Activated naive CD4-positive, alpha-beta T cell treated with anti-CD3 and anti-CD28 coated beads, Interleukin-2, amount 50 U/mL, for 24 hours (primary cell): ENCODE data around the gene SHH.

Experiments used
- H3K27ac Mint-ChIP-seq: one replicate; pipeline ENCODE4 v1.8.0; 2021; ENCODE audit warnings: mild to moderate bottlenecking, mixed read lengths
- H3K27me3 Mint-ChIP-seq: one replicate; pipeline ENCODE4 v1.8.0; 2021; ENCODE audit warnings: mixed read lengths
- H3K36me3 Mint-ChIP-seq: one replicate; pipeline ENCODE4 v1.8.0; 2021; ENCODE audit warnings: mixed read lengths
- H3K4me1 Mint-ChIP-seq: one replicate; pipeline ENCODE4 v1.8.0; 2021; ENCODE audit warnings: mixed read lengths
- H3K4me3 Mint-ChIP-seq: one replicate; pipeline ENCODE4 v1.8.0; 2021; ENCODE audit warnings: mild to moderate bottlenecking, mixed read lengths
- H3K9me3 Mint-ChIP-seq: one replicate; pipeline ENCODE4 v1.8.0; 2021; ENCODE audit warnings: mixed read lengths

The SHH gene

DNA sequence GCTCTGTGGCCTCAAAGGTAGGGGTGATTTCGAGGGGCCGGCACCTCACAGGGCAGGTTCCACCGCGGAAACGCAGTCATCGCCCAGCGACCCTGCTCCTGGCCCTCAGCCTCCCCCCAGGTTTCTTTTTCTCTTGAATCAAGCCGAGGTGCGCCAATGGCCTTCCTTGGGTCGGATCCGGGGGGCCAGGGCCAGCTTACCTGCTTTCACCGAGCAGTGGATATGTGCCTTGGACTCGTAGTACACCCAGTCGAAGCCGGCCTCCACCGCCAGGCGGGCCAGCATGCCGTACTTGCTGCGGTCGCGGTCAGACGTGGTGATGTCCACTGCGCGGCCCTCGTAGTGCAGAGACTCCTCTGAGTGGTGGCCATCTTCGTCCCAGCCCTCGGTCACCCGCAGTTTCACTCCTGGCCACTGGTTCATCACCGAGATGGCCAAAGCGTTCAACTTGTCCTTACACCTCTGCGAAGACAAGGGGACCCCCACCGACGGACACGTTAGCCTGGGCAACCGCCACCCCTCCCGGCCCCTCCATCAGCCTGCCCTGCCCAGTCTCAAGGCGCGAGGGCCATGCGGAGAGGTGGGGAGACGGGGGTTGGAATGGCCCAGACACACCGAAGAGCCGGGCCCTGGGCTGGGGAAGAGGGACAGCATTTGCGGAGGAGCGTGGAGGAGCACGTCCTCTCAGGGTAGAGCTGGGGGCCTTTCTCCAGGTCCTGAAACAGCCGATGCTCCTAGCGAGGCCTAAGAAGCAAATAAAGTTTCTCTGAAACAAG, 6.0 kb downstream of the SHH start:
- Mint-ChIP-seq H3K27ac (no peak overlapping the region), H3K27me3 (peaks cover 34% of the 10 kb centered on the region), H3K9me3 (no peaks in the 10 kb centered on the region), H3K4me3 (no peak overlapping the region), H3K4me1 (peaks cover 10% of the 10 kb centered on the region), H3K36me3 (no peaks in the 10 kb centered on the region)

DNA sequence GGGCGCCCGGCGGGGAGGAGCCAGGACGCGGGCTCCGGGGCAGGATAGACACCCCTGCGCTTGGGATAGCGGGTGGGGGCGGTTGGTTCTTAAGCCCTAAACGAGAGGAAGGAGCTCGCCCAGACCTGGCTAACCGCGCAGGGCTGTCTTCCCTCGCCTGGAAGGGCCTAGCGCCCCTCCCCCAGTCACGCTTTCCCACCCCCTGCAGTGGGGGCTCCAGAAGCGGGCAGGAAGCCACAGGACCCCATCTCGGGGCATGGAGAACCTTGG, 6.5 kb downstream of the SHH start:
- H3K4me3 Mint-ChIP-seq, result no peak overlapping the region
- H3K9me3 Mint-ChIP-seq, result no peaks in the 10 kb centered on the region
- peaks cover 9% of the 10 kb centered on the region for H3K4me1 Mint-ChIP-seq
- H3K36me3 Mint-ChIP-seq, result no peaks in the 10 kb centered on the region
- peaks cover 35% of the 10 kb centered on the region for H3K27me3 Mint-ChIP-seq
- no peak overlapping the region for H3K27ac Mint-ChIP-seq

DNA sequence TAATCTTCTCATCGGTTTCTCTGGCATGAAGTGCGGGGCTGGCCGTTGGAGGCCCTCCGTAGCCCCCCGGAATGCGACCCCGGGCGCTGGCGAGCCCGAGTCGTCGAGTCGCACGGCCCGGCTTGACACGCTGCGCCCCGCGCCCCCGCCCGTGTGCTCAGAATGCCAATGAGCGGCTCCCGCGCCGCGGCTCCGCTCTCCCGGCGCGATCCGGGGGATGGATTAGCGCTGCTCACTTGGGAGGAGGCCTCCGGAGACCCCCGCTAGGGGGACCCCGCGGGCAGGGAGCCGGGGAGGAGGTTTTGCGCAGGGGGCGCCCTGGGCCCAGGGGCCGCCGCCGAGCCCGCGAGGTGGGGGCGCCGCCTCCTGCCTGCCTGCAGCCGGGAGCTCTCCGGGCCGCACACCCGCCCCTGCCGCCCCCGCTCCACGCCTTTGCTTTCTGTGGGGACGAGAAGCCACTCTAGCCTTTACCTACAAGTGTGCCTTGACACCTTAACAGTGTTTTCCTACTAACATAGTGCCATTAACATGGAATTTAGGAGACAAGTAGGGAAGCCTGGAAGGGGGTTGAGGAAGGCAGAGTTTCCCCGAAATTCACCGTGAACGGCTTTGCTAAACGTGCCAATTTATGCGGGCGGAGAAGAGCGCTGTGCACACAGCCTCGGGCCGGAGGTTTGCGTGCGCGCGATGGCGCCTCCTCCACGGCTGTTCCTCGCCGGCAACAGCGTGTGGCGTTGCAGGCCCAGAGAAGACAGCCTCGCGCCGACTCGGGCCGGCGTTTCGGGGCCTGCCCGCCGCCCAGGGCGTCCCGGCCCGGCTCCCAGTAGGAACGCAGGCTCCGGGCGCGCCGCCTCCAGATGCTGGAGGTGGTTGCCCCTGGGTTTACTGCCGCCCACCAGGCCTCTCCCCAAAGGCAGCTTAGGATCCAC, 7.1 kb downstream of the SHH start:
- Mint-ChIP-seq H3K36me3 (no peaks in the 10 kb centered on the region), H3K9me3 (no peaks in the 10 kb centered on the region), H3K4me1 (peaks cover 9% of the 10 kb centered on the region), H3K27ac (no peak overlapping the region), H3K27me3 (peaks cover 35% of the 10 kb centered on the region), H3K4me3 (peak overlapping the region; percentile 72)

DNA sequence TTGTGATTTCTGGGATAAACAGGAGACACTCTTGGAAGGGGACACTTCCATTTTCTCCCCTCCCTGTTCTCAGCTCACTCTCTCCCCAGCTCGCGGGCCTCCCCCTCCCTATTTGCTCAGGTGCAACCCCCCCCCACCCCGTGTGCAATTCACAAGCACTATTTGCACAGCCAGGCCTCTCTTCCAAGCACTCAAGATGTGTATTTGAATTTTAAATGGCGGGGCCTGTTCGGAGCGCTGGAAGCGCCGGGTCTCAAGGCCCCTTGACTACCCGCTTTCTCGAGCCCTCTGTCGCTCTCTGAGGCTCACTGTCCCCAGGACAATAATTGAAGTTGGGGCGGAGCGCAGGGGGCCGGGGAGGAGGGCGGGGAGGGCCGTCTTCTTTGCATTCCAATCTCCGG, 7.8 kb downstream of the SHH start:
- no peak overlapping the region for H3K4me3 Mint-ChIP-seq
- H3K9me3 Mint-ChIP-seq, result no peaks in the 10 kb centered on the region
- H3K27ac Mint-ChIP-seq, result no peak overlapping the region

DNA sequence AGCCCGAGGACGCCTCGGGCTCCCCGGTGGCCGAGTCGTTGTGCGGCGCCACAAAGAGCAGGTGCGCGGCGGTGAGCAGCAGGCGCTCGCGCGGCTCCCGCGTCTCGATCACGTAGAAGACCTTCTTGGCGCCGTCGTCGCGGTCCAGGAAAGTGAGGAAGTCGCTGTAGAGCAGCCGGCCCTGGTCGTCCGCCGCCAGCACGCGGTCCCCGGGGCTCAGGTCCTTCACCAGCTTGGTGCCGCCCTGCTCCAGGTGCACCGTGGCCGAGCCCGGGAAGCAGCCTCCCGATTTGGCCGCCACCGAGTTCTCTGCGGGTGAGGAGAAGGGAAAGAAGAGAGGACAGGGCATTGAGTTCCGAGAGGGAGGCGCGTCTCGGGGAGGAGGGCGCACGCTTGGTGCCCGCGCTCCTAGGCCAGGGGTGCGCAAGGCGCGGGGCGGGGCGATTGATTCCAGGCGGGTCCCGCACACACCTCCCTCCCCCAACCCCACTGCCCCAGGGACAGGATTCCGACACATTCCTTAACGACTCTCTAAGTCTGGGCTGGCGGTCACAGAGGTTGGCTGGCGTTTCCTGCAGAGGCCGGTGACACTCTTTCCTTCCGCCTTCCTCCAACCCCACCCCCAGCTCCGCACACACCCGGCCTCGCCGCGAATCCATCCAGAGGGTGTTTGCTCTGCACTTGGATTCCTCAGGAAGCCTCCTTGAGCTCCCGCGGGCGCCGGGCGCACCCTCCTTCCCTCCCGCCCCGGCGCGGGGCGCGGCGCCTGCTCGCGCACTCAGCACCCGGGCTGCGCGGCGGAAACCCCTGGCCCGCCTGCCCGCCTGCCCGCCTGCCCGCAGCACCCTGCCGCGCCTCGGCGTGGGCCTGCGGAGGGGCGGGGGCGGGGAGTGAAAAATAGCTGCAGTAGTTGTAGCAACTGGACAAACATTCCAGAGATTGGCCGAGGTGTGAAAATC, 8.6 kb downstream of the SHH start:
- Mint-ChIP-seq H3K27me3 (peaks cover 40% of the 10 kb centered on the region), H3K4me3 (peak overlapping the region; percentile 73), H3K27ac (no peak overlapping the region), H3K9me3 (no peaks in the 10 kb centered on the region), H3K36me3 (no peaks in the 10 kb centered on the region), H3K4me1 (peaks cover 11% of the 10 kb centered on the region)

More for the DNA sequence above, 7.8 kb downstream of the SHH start:
- Mint-ChIP-seq H3K27me3 (peaks cover 40% of the 10 kb centered on the region), H3K36me3 (no peaks in the 10 kb centered on the region), H3K4me1 (peaks cover 9% of the 10 kb centered on the region)

DNA sequence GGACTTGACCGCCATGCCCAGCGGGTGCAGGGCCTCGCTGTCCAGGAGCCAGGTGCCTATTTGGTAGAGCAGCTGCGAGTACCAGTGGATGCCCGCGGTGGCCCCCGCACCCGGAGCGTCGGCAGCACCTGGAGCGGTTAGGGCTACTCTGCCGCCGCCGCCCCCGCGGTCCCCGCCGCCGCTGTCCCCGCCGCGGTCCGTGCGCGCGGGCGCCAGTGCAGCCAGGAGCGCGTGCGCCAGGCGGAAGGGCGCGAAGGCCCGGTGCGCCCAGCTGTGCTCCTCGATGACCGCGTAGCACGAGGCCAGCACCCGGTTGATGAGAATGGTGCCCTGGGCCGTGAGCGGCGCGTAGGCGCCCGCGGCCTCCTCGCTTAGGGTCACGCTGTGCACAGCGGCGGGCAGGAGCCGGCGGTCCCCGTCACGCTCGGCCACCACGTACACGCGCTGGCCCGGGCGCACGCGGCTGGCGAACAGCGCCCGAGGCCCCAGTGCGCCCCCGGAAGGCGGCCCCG, 9.3 kb downstream of the SHH start:
- H3K4me1 Mint-ChIP-seq, result peaks cover 17% of the 10 kb centered on the region
- no peak overlapping the region for H3K4me3 Mint-ChIP-seq
- H3K36me3 Mint-ChIP-seq, result no peaks in the 10 kb centered on the region
- H3K9me3 Mint-ChIP-seq, result no peaks in the 10 kb centered on the region
- no peak overlapping the region for H3K27ac Mint-ChIP-seq
- peaks cover 43% of the 10 kb centered on the region for H3K27me3 Mint-ChIP-seq

DNA sequence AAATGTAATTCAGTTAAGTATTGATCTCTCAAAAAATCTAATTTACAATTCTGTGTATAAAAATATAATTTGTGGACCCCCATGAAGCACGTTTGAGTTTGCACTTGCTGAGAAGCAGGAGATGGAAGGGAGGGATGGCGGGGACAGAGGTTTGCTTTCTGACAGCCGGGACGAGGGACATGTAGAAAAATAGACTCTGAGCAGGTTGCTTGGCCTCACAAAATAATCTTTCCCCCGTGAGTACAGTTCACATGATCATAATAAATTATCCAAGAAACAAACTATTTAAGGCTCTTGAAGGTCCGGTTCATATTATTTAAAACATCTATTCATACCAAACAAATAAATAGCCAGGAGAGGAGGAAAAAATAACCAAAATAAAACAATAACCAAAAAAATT, 10.0 kb downstream of the SHH start:
- Mint-ChIP-seq H3K4me3 (no peak overlapping the region), H3K27ac (no peak overlapping the region), H3K4me1 (peaks cover 17% of the 10 kb centered on the region), H3K9me3 (no peaks in the 10 kb centered on the region), H3K27me3 (peaks cover 37% of the 10 kb centered on the region), H3K36me3 (no peaks in the 10 kb centered on the region)

DNA sequence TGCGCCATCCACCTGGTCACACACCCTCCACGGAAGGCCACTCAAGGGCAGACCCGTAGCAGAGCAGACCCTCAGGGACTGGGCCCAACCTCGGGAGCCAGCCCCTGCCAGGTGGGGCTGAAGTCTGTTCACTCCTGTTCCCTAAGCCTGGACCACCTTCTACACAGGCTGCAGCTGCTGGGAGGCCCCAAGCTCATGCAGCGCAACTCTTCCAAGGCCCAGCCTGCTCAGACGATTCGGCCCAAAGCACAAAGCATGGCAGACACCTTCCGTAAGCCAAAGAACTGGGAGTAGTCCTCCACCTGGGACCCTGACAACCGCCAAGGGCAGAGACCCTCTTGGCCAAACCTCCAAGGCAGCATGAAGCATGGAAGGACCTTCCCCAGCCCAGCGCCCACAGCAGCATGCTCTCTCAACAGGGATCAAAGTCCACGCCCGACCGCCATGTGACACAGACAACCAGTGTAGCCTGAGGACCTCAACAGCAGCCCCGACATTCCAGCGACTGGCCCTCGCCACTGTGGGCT, 11.5 kb downstream of the SHH start:
- no peak overlapping the region for H3K4me3 Mint-ChIP-seq
- H3K27me3 Mint-ChIP-seq, result peaks cover 34% of the 10 kb centered on the region
- peaks cover 17% of the 10 kb centered on the region for H3K4me1 Mint-ChIP-seq
- H3K9me3 Mint-ChIP-seq, result no peaks in the 10 kb centered on the region
- H3K36me3 Mint-ChIP-seq, result no peaks in the 10 kb centered on the region
- H3K27ac Mint-ChIP-seq, result no peak overlapping the region

- Mint-ChIP-seq H3K27me3 (peaks cover 36% of the 10 kb centered on the region), H3K36me3 (no peaks in the 10 kb centered on the region), H3K4me1 (peaks cover 17% of the 10 kb centered on the region), H3K4me3 (no peak overlapping the region), H3K27ac (no peak overlapping the region), H3K9me3 (no peaks in the 10 kb centered on the region)
Measured at GRCh38 chr7:155800301-155800700, 12.0 kb downstream of the SHH start.

GRCh38 chr7:155799514-155799913, 12.7 kb downstream of the SHH start:
- H3K4me3 Mint-ChIP-seq, result no peak overlapping the region

GRCh38 chr7:155798673-155799439, 13.4 kb downstream of the SHH start:
- Mint-ChIP-seq H3K27ac (no peak overlapping the region), H3K36me3 (no peaks in the 10 kb centered on the region), H3K4me1 (peaks cover 17% of the 10 kb centered on the region), H3K4me3 (no peak overlapping the region), H3K27me3 (peaks cover 34% of the 10 kb centered on the region), H3K9me3 (no peaks in the 10 kb centered on the region)

More at GRCh38 chr7:155799514-155799913, 12.7 kb downstream of the SHH start:
- H3K27ac Mint-ChIP-seq, result no peak overlapping the region
- no peaks in the 10 kb centered on the region for H3K36me3 Mint-ChIP-seq
- peaks cover 17% of the 10 kb centered on the region for H3K4me1 Mint-ChIP-seq
- H3K27me3 Mint-ChIP-seq, result peaks cover 34% of the 10 kb centered on the region
- H3K9me3 Mint-ChIP-seq, result no peaks in the 10 kb centered on the region

DNA sequence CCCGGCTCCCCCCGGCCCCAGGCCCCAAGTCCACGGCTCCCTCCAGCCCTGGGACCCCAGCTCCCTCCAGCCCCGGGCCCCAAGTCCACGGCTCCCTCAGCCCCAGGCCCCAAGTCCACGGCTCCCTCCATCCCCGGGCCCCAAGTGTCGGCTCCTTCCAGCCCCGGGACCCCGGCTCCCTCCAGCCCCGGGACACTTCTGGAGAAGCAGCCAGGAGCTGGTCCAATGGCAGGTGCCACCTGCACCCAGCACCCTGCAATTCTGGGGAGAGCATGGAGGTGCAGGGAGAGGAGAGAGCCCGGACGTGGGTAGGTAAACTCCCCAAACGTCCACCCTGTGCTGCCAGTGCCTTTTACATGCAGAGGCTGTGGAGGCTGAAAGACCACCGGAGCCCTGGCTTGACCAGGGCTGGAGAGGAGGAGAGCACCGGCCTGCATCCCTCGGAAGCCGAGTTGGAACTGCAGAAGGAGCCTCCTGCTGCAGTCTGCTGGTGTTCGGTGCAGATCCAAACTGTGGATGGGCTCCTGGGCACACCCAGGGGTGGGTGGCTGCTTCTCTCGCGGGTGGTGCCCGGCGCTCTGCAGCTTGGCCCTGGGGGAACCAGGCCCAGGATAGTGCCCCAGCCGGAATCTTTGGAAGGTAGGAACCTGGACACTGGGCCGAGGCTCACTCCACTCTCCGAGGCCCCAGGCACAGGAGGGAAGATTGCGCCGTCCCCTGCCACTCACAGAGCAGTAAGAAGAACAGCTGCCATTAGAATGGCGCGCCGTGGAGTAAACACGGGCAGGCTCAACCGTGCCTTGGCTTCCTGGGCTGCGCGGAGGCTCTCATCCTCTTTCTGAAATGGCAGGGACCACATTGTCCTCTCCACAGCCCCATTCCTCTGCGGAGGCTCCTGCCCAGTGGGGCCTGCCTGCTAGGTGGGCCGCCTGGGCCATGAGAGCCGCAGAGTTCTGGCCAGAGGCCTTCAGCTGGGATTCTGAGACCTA, 14.7 kb downstream of the SHH start:
- Mint-ChIP-seq H3K27me3 (peaks cover 32% of the 10 kb centered on the region), H3K4me1 (peaks cover 12% of the 10 kb centered on the region), H3K9me3 (no peaks in the 10 kb centered on the region), H3K4me3 (no peak overlapping the region), H3K27ac (no peak overlapping the region), H3K36me3 (no peaks in the 10 kb centered on the region)

GRCh38 chr7:155796381-155797261, 15.6 kb downstream of the SHH start:
- H3K4me3 Mint-ChIP-seq, result no peak overlapping the region
- H3K9me3 Mint-ChIP-seq, result no peaks in the 10 kb centered on the region
- H3K4me1 Mint-ChIP-seq, result peaks cover 8% of the 10 kb centered on the region
- H3K27ac Mint-ChIP-seq, result no peak overlapping the region
- no peaks in the 10 kb centered on the region for H3K36me3 Mint-ChIP-seq
- H3K27me3 Mint-ChIP-seq, result peaks cover 27% of the 10 kb centered on the region
